Measurements from ENCODE around the gene CASP5. TPM values are rescaled to one million over a fixed set of nuclear protein-coding genes. Genes with fewer than 3 reads are reported as not detected.
"Not testable (repeated sequence)": the region's sequence is repeated elsewhere in the genome, so short reads cannot be mapped to it uniquely, and the experiment has no call there.

The CASP5 gene
- total and polyA plus RNA-seq, 2 experiments from 2014 or later: 0.46 to 2.9 TPM

- Histone ChIP-seq H3K4me1 (ENCODE audit: insufficient read depth) (no peaks in the 10 kb centered on the region), H3K27me3 (no peaks in the 10 kb centered on the region), H2AFZ (peak within 1 kb of the TSS; percentile 50), H3K9me2 (replicated peaks; ENCODE audit: insufficient read depth) (no peaks in the 10 kb centered on the region), H3K4me2 (peak within 1 kb of the TSS; percentile 55), H3K36me3 (replicated peaks; ENCODE audit: insufficient read depth, low read depth) (no peaks in the 10 kb centered on the region), H3K4me3 (no peak within 1 kb of the TSS), H3K27ac (peak within 1 kb of the TSS; percentile 43), H3K79me2 (no peaks in the 10 kb centered on the region), H4K20me1 (ENCODE audit: insufficient read depth, poor library complexity, severe bottlenecking) (no peaks in the 10 kb centered on the region), H3K9me3 (ENCODE audit: low read depth) (no peaks in the 10 kb centered on the region)
- WGBS (ENCODE audit: low lambda C conversion rate, missing lambda C conversion rate): 65% methylated on average over 3 of the region's 3 CpGs
- TF ChIP-seq EZH2phosphoT487 (IDR thresholded peaks at IDR 0.05; ENCODE audit: low read depth, severe bottlenecking, unreplicated experiment) (no peak), CTCF (IDR thresholded peaks at IDR 0.05; ENCODE audit: poor library complexity) (no peak), EZH2 (IDR thresholded peaks at IDR 0.05; ENCODE audit: borderline replicate concordance) (no peak)
- DNase-seq (ENCODE audit: low spot score): no peak
Observed at GRCh38 chr11:105034813-105035620, 12.0 kb upstream of the CASP5 start, which contains the start of gene CASP1. Gene CASP1 (minus strand): TSS chr11:105035144. CDS start chr11:105035113, 31 bp downstream.

- not testable (repeated sequence) for H3K79me2 ChIP-seq; H3K4me1 ChIP-seq (ENCODE audit: insufficient read depth); H3K9me2 ChIP-seq (replicated peaks; ENCODE audit: insufficient read depth); H4K20me1 ChIP-seq (ENCODE audit: insufficient read depth, poor library complexity, severe bottlenecking); H3K9me3 ChIP-seq (ENCODE audit: low read depth); H3K4me3 ChIP-seq; DNase-seq (ENCODE audit: low spot score); H3K27me3 ChIP-seq; H3K36me3 ChIP-seq (replicated peaks; ENCODE audit: insufficient read depth, low read depth)
- H3K27ac ChIP-seq: peak overlapping the region; percentile 43
- H2AFZ ChIP-seq: peak overlapping the region; percentile 50
- peak overlapping the region; percentile 55 for H3K4me2 ChIP-seq
- WGBS (ENCODE audit: low lambda C conversion rate, missing lambda C conversion rate): 92% methylated on average over 2 of the region's 2 CpGs
Observed at GRCh38 chr11:105034388-105034787, 11.4 kb upstream of the CASP5 start.

- Histone ChIP-seq H3K9me2 (replicated peaks; ENCODE audit: insufficient read depth) (no peaks in the 10 kb centered on the region), H3K4me3 (no peak overlapping the region)
- TF ChIP-seq EZH2phosphoT487 (IDR thresholded peaks at IDR 0.05; ENCODE audit: low read depth, severe bottlenecking, unreplicated experiment): no peak
- TF ChIP-seq CTCF (IDR thresholded peaks at IDR 0.05; ENCODE audit: poor library complexity): no peak
- TF ChIP-seq EZH2 (IDR thresholded peaks at IDR 0.05; ENCODE audit: borderline replicate concordance): no peak
Observed at GRCh38 chr11:105033781-105034180, 10.8 kb upstream of the CASP5 start.

GRCh38 chr11:105033343-105033742 is 10.4 kb upstream of the CASP5 start:
- no peaks in the 10 kb centered on the region for H3K79me2 ChIP-seq
- no peak overlapping the region for H3K27ac ChIP-seq
- no peaks in the 10 kb centered on the region for H3K9me3 ChIP-seq (ENCODE audit: low read depth)
- no peaks in the 10 kb centered on the region for H4K20me1 ChIP-seq (ENCODE audit: insufficient read depth, poor library complexity, severe bottlenecking)
- DNase-seq (ENCODE audit: low spot score): no peak
- no peaks in the 10 kb centered on the region for H3K9me2 ChIP-seq (replicated peaks; ENCODE audit: insufficient read depth)
- H3K4me3 ChIP-seq: no peak overlapping the region
- no peak overlapping the region for H3K4me2 ChIP-seq
- H2AFZ ChIP-seq: no peak overlapping the region
- TF ChIP-seq EZH2phosphoT487 (IDR thresholded peaks at IDR 0.05; ENCODE audit: low read depth, severe bottlenecking, unreplicated experiment): no peak
- H3K4me1 ChIP-seq (ENCODE audit: insufficient read depth): no peaks in the 10 kb centered on the region
- no peaks in the 10 kb centered on the region for H3K27me3 ChIP-seq
- no peaks in the 10 kb centered on the region for H3K36me3 ChIP-seq (replicated peaks; ENCODE audit: insufficient read depth, low read depth)
- WGBS (ENCODE audit: low lambda C conversion rate, missing lambda C conversion rate): 95% methylated on average over 3 of the region's 3 CpGs

More at GRCh38 chr11:105033781-105034180, 10.8 kb upstream of the CASP5 start:
- Histone ChIP-seq H4K20me1 (ENCODE audit: insufficient read depth, poor library complexity, severe bottlenecking) (no peaks in the 10 kb centered on the region), H3K4me1 (ENCODE audit: insufficient read depth) (no peaks in the 10 kb centered on the region), H3K36me3 (replicated peaks; ENCODE audit: insufficient read depth, low read depth) (no peaks in the 10 kb centered on the region), H3K27ac (no peak overlapping the region), H2AFZ (no peak overlapping the region), H3K4me2 (no peak overlapping the region), H3K27me3 (no peaks in the 10 kb centered on the region), H3K79me2 (no peaks in the 10 kb centered on the region), H3K9me3 (ENCODE audit: low read depth) (no peaks in the 10 kb centered on the region)
- DNase-seq (ENCODE audit: low spot score): no peak
- 92% methylated on average over 1 of the region's 1 CpG for WGBS (ENCODE audit: low lambda C conversion rate, missing lambda C conversion rate)

All from hepatocyte (in vitro differentiated cells).